ENCODE results near the gene CARD19. TPM values are rescaled to one million over a fixed set of nuclear protein-coding genes. Genes with fewer than 3 reads are reported as not detected.

CARD19 gene
- total RNA-seq, 4 donors from 2014 or later: 49.6 to 82.4 (median 70.9) TPM

DNA sequence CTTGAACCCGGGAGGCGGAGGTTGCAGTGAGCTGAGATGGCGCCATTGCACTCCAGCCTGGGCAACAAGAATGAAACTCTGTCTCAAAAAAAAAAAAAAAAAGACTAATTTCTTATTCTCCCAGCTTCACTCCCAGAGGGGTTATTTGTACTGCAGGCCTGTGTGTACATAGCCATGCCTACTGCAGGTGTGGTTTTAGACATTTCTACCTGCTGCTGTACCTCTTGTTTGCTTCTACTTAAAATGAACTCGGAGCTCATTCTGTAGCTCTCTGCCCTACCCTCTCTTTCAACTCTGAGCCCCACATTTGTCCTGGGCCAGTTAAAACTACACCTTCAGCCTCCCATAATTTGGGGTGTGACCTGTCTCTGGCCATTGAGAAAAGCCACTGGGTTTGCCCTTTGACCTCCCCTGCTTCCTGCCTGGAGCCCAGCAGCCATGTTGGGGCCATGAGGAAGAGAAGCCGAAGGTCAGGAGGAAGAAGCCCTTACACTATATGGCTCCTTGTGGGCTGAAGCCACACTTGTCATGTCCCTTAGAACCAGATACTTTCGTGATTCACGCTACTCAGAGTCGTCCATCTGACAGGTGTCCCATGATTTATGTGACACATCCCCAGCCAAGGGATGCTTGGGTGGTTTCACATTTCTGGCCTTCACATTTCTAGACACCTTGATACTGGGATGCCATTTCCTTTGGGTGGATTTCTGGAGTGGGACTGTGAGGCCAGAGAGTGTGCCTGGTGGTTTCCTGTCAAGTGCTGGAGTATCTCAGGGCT lies 9.4 kb upstream of the CARD19 start:
- in situ Hi-C loops (cut with MboI; ENCODE audit: low sequenced_read_pairs in 4 of 4): no loop called here
- no peak for ATAC-seq
- intact Hi-C loops (cut with DNase I; ENCODE audit: low total_unique reads): no loop called here

DNA sequence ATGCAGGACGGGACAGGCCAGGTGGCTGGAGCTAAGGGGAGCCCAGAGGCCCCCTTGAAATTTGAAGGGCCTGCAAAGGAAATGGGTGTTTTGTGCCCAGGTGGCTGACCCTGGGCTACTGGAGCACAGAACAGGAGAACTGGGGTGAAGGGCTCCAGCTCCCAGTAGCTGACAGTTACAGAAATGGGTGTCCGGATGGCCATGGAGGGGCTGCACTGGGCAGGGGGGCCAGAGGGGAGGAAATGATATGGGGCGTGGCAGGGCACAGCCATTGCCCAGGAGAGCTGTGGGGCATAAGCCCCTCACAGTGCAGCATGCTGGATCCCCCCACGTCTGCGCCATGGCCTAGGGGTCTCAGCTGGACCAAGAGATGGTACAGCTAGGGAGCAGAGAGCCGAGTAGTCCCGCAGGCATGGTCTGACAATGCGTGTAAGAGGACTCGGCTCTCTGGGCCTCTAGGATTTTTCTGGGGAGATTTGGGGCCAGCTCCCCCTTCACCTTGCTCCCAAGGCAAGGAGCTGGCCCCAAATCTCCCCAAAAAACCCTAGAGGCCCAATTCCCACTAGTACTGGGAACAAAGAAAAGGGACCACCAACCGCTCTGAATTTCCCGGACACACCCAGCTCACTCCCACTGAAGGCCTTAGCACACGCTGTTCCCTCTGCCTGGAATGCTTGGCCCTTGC lies 7.9 kb upstream of the CARD19 start:
- in situ Hi-C loops (cut with MboI; ENCODE audit: low sequenced_read_pairs in 4 of 4) (no loop called here), intact Hi-C loops (cut with DNase I; ENCODE audit: low total_unique reads) (no loop called here)
- TF ChIP-seq POLR2A (IDR thresholded peaks at IDR 0.05): no peak
- TF ChIP-seq, protein P1, sequence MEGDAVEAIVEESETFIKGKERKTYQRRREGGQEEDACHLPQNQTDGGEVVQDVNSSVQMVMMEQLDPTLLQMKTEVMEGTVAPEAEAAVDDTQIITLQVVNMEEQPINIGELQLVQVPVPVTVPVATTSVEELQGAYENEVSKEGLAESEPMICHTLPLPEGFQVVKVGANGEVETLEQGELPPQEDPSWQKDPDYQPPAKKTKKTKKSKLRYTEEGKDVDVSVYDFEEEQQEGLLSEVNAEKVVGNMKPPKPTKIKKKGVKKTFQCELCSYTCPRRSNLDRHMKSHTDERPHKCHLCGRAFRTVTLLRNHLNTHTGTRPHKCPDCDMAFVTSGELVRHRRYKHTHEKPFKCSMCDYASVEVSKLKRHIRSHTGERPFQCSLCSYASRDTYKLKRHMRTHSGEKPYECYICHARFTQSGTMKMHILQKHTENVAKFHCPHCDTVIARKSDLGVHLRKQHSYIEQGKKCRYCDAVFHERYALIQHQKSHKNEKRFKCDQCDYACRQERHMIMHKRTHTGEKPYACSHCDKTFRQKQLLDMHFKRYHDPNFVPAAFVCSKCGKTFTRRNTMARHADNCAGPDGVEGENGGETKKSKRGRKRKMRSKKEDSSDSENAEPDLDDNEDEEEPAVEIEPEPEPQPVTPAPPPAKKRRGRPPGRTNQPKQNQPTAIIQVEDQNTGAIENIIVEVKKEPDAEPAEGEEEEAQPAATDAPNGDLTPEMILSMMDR (IDR thresholded peaks at IDR 0.05 in 4 of 5, conservative IDR thresholded peaks at IDR 0.05 in 1 of 5): no peak
- H3K27ac ChIP-seq: no peak overlapping the region
- peaks cover 0 to 9% of the 10 kb centered on the region in 2 donors for H3K4me1 ChIP-seq
- no peaks in the 10 kb centered on the region for H3K9me3 ChIP-seq
- ATAC-seq (no peak), DNase-seq (peak in 1 of 2 donors; percentile 4)
- no peaks in the 10 kb centered on the region for H3K36me3 ChIP-seq
- no peaks in the 10 kb centered on the region for H3K27me3 ChIP-seq
- no peak overlapping the region for H3K4me3 ChIP-seq

More for the DNA sequence above, 9.4 kb upstream of the CARD19 start:
- H3K27ac ChIP-seq: no peak overlapping the region
- DNase-seq: peak in 1 of 2 donors; percentile 2
- H3K4me1 ChIP-seq: no peaks in the 10 kb centered on the region
- no peaks in the 10 kb centered on the region for H3K36me3 ChIP-seq
- H3K9me3 ChIP-seq: no peaks in the 10 kb centered on the region
- no peak for TF ChIP-seq POLR2A (IDR thresholded peaks at IDR 0.05)
- TF ChIP-seq, protein P1 (IDR thresholded peaks at IDR 0.05 in 4 of 5, conservative IDR thresholded peaks at IDR 0.05 in 1 of 5): no peak
- no peaks in the 10 kb centered on the region for H3K27me3 ChIP-seq
- no peak overlapping the region for H3K4me3 ChIP-seq

DNA sequence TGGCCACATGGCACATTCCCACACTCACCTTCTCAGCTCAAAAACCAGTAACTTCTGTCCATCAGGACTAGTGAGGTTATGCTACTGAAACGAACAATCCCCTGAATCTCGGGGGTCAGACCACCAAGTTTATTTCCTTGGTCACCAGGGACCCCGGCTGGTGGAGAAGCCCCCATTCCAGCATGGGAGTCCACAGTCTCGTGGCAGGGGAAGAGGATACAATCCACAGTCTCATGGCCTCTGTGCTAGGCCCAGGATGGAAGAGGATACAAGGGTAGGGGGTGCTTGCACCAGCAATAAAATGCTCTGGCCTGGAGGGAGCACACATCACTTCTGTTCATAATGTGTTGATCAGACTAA lies 7.4 kb upstream of the CARD19 start:
- no peaks in the 10 kb centered on the region for H3K27me3 ChIP-seq
- DNase-seq (no peak), ATAC-seq (no peak)
- in situ Hi-C loops (cut with MboI; ENCODE audit: low sequenced_read_pairs in 4 of 4): no loop called here
- no peaks in the 10 kb centered on the region for H3K9me3 ChIP-seq
- H3K4me1 ChIP-seq: peaks cover 1 to 9% of the 10 kb centered on the region in 2 donors
- H3K36me3 ChIP-seq: no peaks in the 10 kb centered on the region
- intact Hi-C loops (cut with DNase I; ENCODE audit: low total_unique reads): no loop called here
- TF ChIP-seq, protein P1 (IDR thresholded peaks at IDR 0.05 in 4 of 5, conservative IDR thresholded peaks at IDR 0.05 in 1 of 5): no peak
- no peak for TF ChIP-seq POLR2A (IDR thresholded peaks at IDR 0.05)
- no peak overlapping the region for H3K27ac ChIP-seq
- no peak overlapping the region for H3K4me3 ChIP-seq

DNA sequence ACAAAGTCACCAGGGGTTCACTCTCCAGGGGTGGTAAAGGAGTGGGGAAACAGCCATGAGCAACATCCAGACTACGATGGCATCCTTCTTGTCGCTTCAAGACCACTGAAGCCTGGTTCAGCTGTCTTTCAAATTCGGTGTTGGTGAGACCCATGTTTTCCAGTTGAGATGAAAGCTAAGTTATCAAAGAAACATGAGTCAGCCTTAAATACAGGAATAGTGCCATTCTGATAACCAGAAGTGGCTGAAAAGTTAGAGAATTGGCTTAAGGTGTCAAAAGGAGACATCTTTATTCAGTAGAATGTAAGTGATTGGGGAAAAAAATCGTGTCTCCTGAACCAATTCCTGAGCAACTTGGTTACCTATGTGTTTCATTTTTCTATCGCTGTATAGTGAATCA lies 7.0 kb upstream of the CARD19 start:
- intact Hi-C loops (cut with DNase I; ENCODE audit: low total_unique reads): no loop called here
- no peak for TF ChIP-seq POLR2A (IDR thresholded peaks at IDR 0.05)
- H3K9me3 ChIP-seq: no peaks in the 10 kb centered on the region
- peaks cover 4 to 9% of the 10 kb centered on the region in 2 donors for H3K4me1 ChIP-seq
- no peak overlapping the region for H3K4me3 ChIP-seq
- H3K36me3 ChIP-seq: no peaks in the 10 kb centered on the region
- no peak overlapping the region for H3K27ac ChIP-seq
- no peak for ATAC-seq
- no peak for DNase-seq
- in situ Hi-C loops (cut with MboI; ENCODE audit: low sequenced_read_pairs in 4 of 4): no loop called here
- H3K27me3 ChIP-seq: no peaks in the 10 kb centered on the region

DNA sequence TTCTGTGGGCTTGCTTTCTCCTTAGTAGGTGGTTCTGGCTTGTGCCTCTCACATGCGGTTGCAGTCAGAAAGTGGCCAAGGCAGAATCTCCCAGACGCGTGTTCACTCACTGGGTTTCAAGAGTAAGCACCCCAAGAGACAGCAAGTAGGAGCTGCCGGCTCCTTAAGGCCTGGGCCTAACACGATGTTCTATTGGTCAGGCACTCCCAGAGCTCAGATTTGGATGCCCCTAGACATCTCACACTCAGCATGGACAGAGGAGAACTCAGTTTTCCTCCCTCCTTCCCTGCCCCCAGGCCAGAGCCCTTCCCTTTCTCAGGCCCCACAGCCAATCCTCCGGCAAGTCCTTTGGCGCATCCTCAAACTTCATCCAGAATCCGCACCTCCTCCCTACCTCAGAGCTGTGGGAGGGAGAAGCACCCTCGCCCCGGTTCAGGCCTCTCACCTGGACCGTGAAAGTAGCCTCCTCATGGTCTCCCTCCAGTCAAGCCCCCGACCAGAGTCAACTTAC lies 6.5 kb upstream of the CARD19 start:
- DNase-seq (no peak), ATAC-seq (no peak)
- no peak overlapping the region for H3K4me3 ChIP-seq
- no peaks in the 10 kb centered on the region for H3K9me3 ChIP-seq
- H3K27me3 ChIP-seq: no peaks in the 10 kb centered on the region
- intact Hi-C loops (cut with DNase I; ENCODE audit: low total_unique reads) (no loop called here), in situ Hi-C loops (cut with MboI; ENCODE audit: low sequenced_read_pairs in 4 of 4) (no loop called here)
- no peak overlapping the region for H3K27ac ChIP-seq
- TF ChIP-seq, protein P1 (IDR thresholded peaks at IDR 0.05 in 4 of 5, conservative IDR thresholded peaks at IDR 0.05 in 1 of 5): no peak
- TF ChIP-seq POLR2A (IDR thresholded peaks at IDR 0.05): no peak
- peaks cover 4 to 9% of the 10 kb centered on the region in 2 donors for H3K4me1 ChIP-seq
- H3K36me3 ChIP-seq: no peaks in the 10 kb centered on the region

Data from gastrocnemius medialis (tissue), 4 donors.